GM19099 (cell line): ENCODE data around the gene GPR141.

Experiments used
- POLR2A ChIP-seq: IDR thresholded peaks from 3 replicates; pipeline ENCODE4 v1.6.1; 2011; ENCODE audit warnings: low read depth; ENCODE audit not compliant: insufficient read length; ENCODE audit errors: extremely low read depth

Gene GPR141

DNA sequence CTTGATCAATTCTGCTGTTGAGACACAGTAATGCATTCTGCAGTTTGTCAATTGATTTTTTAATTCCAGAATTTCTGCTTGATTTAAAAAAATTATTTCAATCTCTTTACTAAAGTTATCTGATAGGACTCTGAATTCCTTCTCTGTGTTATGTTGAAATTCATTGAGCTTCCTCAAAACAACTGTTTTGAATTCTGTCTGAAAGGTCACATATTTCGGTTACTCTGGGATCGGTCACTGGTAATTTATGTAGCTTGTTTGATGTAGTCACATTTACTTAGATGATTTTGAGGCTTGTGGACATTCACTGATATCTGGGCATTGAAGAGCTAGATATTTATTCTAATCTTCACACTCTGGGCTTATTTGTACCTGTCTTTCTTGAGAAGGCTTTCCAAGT, 97.6 kb downstream of the GPR141 start:
- TF ChIP-seq POLR2A, result no peak

DNA sequence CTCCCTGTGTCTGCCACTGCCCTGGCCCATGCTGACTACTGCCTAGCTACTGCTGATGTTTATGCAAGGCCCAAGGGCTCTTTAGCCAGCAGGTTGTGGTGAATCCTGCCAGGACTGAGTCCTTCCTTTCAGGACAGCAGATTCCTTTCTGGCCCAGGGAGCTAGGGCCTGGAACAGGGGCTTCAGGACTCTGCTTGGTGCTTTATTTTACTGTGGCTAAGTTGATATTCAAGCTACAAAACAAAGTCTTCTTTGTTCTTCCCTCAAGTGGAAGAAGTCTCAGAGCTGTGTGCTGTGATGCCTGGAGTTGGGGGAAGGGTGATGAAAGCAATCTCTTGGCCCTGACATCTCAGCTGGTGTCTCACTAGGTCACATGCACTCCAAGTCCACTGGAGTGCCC, 98.6 kb downstream of the GPR141 start:
- no peak for TF ChIP-seq POLR2A

DNA sequence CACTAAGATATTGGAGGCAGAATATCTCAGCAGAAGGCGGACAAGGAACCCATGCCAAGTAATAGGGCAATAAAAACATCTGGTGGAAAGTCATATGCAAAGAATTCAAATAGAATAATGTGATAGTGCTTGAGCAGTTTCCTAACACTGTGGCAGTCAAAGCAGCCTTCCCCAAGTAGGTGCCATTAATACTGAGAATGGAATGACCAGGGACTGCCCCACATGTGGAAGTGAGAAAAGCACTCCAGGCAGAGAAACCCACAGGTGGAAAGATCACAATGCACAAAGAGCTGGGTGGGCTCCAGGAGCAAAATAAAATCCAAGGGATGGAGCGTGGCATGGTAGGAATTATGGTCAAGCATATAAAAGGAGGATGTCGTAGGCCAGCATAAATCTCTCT, 100.4 kb downstream of the GPR141 start:
- TF ChIP-seq POLR2A, result no peak

DNA sequence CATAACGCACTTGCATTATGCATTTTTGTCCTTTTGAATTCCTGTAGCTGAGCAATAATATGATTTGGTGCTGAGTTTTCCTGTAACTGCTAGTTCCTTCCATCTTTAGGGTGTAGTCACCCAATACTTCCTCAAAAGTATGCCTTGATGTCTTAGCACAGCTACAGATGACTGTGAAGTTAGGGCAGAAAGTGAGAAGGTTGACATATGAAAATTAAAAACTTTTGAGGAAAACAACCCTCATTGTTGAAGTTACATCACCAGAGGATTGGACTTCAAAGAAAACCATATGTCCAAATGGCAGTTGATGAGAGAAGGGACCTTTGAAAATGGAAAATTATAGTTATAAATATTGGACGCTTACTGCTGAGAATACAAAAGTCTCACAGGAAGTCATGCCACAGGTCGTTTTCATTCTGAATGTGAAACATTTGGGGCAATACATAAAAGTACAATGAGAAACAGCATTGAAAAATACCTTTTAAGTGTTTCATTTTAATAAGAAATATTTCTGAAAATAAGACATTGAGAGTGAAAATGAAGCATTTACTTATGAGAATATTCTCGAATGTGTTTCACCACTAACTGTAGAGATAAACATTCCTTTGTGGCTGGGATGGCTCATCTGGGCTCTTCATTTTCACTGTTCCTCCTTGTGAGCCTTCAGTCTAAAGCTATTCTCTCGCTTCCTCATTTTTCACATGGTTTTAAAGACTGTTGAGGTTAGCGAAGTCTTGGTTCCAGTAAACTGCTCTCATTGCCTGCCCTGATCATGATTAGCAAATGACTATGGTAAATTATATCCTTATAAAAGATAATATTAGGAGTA, 103.4 kb downstream of the GPR141 start:
- no peak for TF ChIP-seq POLR2A
